22Rv1 (cell line): ENCODE data around the gene CCDC60.

Experiments
- CTCF ChIP-seq: fragments of 450-650 bp; IDR thresholded peaks from 2 replicates; pipeline ENCODE4 v1.5.1; 2017; ENCODE audit warnings: mild to moderate bottlenecking
- ZFX ChIP-seq: fragments of 450-650 bp; IDR thresholded peaks from 2 replicates; pipeline ENCODE4 v1.6.1; 2017; ENCODE audit warnings: antibody characterized with exemption, borderline replicate concordance

DNA sequence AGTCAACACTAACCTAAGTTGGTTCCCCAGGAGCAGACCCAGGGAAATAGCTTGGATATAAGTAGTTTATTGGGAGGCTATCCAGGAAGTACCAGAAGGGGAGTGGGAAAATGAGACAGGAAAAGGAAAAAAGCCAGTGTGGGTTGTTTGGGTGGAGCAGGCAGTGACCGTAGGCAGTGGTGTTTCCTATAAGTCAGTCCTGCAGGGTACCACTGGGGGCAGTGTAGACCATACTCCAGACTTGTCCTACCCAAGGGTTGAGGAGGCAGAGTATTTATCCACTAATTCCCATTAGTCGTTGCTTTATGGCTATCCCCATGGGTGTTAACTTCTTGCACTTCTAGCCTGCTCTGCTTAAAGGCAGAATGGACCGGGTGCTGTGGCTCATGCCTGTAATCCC is 6.4 kb upstream of the CCDC60 start:
- TF ChIP-seq CTCF (peak; percentile 88), ZFX (no peak)
